Peyer's patch (tissue), 4 donors: ENCODE measurements around the gene PRICKLE2.

ENCODE experiments used
- CTCF ChIP-seq, 6 experiments: fragments of 450-650 bp in 4 of 6; fragments of 200-600 bp in 2 of 6; sonication (generic) in 1 of 6; IDR thresholded peaks; one replicate each; pipeline ENCODE4 v1.5.1; 2017 to 2019; ENCODE audit warnings: antibody characterized with exemption in 6 of 6, mild to moderate bottlenecking in 3 of 6, moderate library complexity in 1 of 6
- POLR2A ChIP-seq, 2 donors: fragments of 450-650 bp; IDR thresholded peaks; one replicate each; pipeline ENCODE4 v1.5.1; 2017; ENCODE audit warnings: antibody characterized with exemption in 2 of 2, mild to moderate bottlenecking in 2 of 2, moderate library complexity in 2 of 2

GRCh38 chr3:64239841-64240240 is 14.6 kb upstream of the PRICKLE2 start:
- TF ChIP-seq CTCF (IDR thresholded peaks at IDR 0.05) = no peak
- TF ChIP-seq POLR2A (IDR thresholded peaks at IDR 0.05) = no peak
